Measurements from ENCODE around the gene SLC48A1. TPM values are rescaled to one million over a fixed set of nuclear protein-coding genes. Genes with fewer than 3 reads are reported as not detected.

Gene SLC48A1
- polyA plus RNA-seq, 3 donors, result 9.4 to 19.6 (median 15.8) TPM

DNA sequence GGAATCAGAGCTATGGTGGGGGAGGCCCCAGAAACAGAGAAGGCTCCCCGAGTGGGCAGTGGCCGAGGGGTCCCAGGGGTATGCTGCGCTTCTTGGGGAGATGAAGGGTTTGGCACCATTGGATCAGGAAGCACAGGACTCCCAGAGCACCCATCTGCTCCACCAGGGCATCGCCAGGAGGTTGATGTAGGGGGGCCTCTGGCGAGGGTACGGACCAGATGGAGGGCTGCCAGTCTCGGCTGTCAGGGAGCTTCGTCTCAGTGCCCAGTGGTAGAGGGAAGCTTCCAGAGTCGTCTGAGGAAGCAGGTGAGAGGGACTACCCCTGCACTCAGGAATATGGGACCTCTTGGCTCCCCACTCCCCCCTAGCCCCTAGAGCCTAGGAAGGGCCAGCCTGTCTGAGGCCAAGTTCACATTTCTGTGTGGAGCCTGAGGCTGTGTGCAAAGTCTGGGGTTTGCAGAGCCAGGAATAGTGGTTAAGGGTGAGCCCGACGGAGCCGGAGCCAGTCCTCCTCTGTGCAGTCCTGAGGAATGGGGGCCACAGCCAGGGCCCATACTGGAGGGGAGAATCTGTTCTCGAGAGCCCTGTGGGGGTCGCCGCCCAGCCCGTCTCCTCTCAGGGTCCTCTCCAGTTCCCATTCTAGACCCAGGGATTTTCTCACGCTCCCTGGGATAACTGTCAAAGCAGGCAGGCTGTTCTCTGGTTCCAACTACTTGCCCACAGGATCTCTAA lies 10.2 kb downstream of the SLC48A1 start:
- Histone ChIP-seq H2AFZ (ENCODE audit: insufficient read depth, low read depth, low read length, poor library complexity, severe bottlenecking) (no peak overlapping the region), H4K20me1 (ENCODE audit: insufficient read depth, low read length) (peaks cover 74% of the 10 kb centered on the region), H3K36me3 (replicated peaks in 1 of 2; ENCODE audit: control insufficient read depth in 1 of 2, insufficient read depth in 2 of 2, low read length in 2 of 2) (peaks cover 64 to 75% of the 10 kb centered on the region in 2 donors), H3K79me2 (ENCODE audit: insufficient read depth, low read length) (no peaks in the 10 kb centered on the region), H3K4me3 (replicated peaks in 1 of 3; ENCODE audit: low read depth in 2 of 3, low read length in 3 of 3) (no peak overlapping the region), H3K4me1 (ENCODE audit: control insufficient read depth in 1 of 2, insufficient read depth in 2 of 2, low read length in 2 of 2) (peaks cover 3% of the 10 kb centered on the region in 2 donors), H3K9ac (ENCODE audit: insufficient read depth, low read length, poor library complexity, severe bottlenecking) (no peak overlapping the region), H3K27me3 (ENCODE audit: control insufficient read depth in 2 of 2, insufficient read depth in 2 of 2, low read length in 2 of 2) (no peaks in the 10 kb centered on the region), H3K27ac (ENCODE audit: low read depth in 1 of 2, low read length in 2 of 2) (no peak overlapping the region), H3K9me3 (replicated peaks in 1 of 2; ENCODE audit: control insufficient read depth in 1 of 2, insufficient read depth in 1 of 2, low read length in 2 of 2) (no peaks in the 10 kb centered on the region), H3K4me2 (replicated peaks; ENCODE audit: extremely low read depth, low read length, poor library complexity, severe bottlenecking) (no peak overlapping the region)
- Mint-ChIP-seq H3K36me3 (peaks cover 66 to 74% of the 10 kb centered on the region in 2 donors), H3K27me3 (ENCODE audit: low read depth in 3 of 3) (peaks cover 0 to 1% (median 0%) of the 10 kb centered on the region in 3 donors), H3K9me3 (peaks cover 0 to 2% (median 0%) of the 10 kb centered on the region in 7 donors), H3K4me1 (peaks cover 2% of the 10 kb centered on the region), H3K27ac (peak overlapping the region in 1 of 7 donors; percentile 45), H3K4me3 (no peak overlapping the region)
- WGBS (ENCODE audit: insufficient coverage), result 93% methylated on average over 7 of the region's 17 CpGs
- TF ChIP-seq, protein P1, sequence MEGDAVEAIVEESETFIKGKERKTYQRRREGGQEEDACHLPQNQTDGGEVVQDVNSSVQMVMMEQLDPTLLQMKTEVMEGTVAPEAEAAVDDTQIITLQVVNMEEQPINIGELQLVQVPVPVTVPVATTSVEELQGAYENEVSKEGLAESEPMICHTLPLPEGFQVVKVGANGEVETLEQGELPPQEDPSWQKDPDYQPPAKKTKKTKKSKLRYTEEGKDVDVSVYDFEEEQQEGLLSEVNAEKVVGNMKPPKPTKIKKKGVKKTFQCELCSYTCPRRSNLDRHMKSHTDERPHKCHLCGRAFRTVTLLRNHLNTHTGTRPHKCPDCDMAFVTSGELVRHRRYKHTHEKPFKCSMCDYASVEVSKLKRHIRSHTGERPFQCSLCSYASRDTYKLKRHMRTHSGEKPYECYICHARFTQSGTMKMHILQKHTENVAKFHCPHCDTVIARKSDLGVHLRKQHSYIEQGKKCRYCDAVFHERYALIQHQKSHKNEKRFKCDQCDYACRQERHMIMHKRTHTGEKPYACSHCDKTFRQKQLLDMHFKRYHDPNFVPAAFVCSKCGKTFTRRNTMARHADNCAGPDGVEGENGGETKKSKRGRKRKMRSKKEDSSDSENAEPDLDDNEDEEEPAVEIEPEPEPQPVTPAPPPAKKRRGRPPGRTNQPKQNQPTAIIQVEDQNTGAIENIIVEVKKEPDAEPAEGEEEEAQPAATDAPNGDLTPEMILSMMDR (IDR thresholded peaks at IDR 0.05), result no peak
- DNase-seq, result no peak
- intact Hi-C loops (cut with micrococcal nuclease), result loop anchor here (10.0 kb wide), 2 partner anchors 52 to 128 kb away; no protein-coding TSS in a partner anchor

DNA sequence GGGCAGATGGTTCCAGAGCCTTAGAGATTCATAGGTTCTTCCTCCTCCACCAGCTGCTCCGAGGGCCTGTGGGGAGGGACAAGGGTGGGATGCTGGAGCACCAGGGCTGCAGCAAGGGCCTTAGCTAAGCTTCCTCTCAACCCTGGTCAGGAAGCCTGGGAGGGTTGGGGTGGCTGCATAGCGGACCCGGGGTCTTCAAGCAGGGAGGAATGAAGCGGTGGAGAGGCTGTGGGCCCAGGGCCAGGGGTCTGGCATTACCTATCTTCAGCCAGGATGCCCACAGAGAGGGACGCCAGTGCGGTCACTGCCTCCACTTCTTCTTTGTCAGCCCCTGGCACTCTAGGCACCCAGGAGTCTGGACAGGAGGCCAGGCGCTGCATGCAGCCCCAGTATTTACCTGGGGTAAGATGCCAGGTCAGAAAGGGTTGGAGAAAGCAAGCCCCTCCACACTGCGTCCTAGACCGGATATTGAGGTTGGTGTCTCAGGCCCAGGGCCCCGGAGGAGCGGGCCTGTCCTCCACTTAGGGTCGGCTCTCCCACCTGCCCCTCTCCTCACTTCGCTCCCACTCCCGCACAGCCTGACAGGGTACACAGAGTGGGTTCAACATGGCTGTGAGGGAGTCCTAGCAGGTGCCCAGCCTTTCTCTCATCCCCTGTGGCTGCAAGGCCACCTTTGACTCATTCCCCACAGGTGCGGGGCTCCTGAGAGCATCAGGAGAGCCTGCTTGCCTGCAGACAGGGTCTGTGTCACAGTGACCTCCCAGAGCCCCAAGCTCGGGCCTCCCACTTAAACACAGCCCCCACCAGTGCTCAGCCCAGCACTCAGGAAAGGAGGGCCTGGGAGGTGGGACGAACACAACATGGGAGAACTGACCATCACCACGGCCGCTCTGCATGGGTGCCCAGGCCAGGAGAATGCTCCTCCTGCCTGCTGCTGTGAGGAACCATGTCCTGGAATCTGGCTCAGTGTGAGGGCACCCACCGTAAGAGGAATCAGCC lies 11.1 kb downstream of the SLC48A1 start:
- H3K9ac ChIP-seq (ENCODE audit: insufficient read depth, low read length, poor library complexity, severe bottlenecking), result no peak overlapping the region
- H3K79me2 ChIP-seq (ENCODE audit: insufficient read depth, low read length), result no peaks in the 10 kb centered on the region
- H3K27me3 ChIP-seq (ENCODE audit: control insufficient read depth in 2 of 2, insufficient read depth in 2 of 2, low read length in 2 of 2), result no peaks in the 10 kb centered on the region
- Mint-ChIP-seq H3K36me3 (peaks cover 75 to 83% of the 10 kb centered on the region in 2 donors), H3K4me1 (no peaks in the 10 kb centered on the region), H3K27ac (peak overlapping the region in 1 of 7 donors; percentile 35), H3K9me3 (no peaks in the 10 kb centered on the region), H3K4me3 (no peak overlapping the region), H3K27me3 (ENCODE audit: low read depth in 3 of 3) (peaks cover 0 to 1% (median 0%) of the 10 kb centered on the region in 3 donors)
- no peak overlapping the region for H2AFZ ChIP-seq (ENCODE audit: insufficient read depth, low read depth, low read length, poor library complexity, severe bottlenecking)
- no peaks in the 10 kb centered on the region for H3K9me3 ChIP-seq (replicated peaks in 1 of 2; ENCODE audit: control insufficient read depth in 1 of 2, insufficient read depth in 1 of 2, low read length in 2 of 2)
- no peak overlapping the region for H3K27ac ChIP-seq (ENCODE audit: low read depth in 1 of 2, low read length in 2 of 2)
- TF ChIP-seq, protein P1 (IDR thresholded peaks at IDR 0.05), result no peak
- no peak for DNase-seq
- peaks cover 73 to 84% of the 10 kb centered on the region in 2 donors for H3K36me3 ChIP-seq (replicated peaks in 1 of 2; ENCODE audit: control insufficient read depth in 1 of 2, insufficient read depth in 2 of 2, low read length in 2 of 2)
- no peak overlapping the region for H3K4me3 ChIP-seq (replicated peaks in 1 of 3; ENCODE audit: low read depth in 2 of 3, low read length in 3 of 3)
- H4K20me1 ChIP-seq (ENCODE audit: insufficient read depth, low read length), result peaks cover 64% of the 10 kb centered on the region
- no peak overlapping the region for H3K4me2 ChIP-seq (replicated peaks; ENCODE audit: extremely low read depth, low read length, poor library complexity, severe bottlenecking)
- no peaks in the 10 kb centered on the region for H3K4me1 ChIP-seq (ENCODE audit: control insufficient read depth in 1 of 2, insufficient read depth in 2 of 2, low read length in 2 of 2)
- intact Hi-C loops (cut with micrococcal nuclease), result loop anchor here (10.0 kb wide), 2 partner anchors 51 to 129 kb away; no protein-coding TSS in a partner anchor
- 100% methylated on average over 9 of the region's 20 CpGs for WGBS (ENCODE audit: insufficient coverage)

Data from CD14-positive monocyte (primary cell).